CD4-positive, alpha-beta T cell treated with Interleukin-15 for 1 hour (primary cell): ENCODE measurements around the gene ZBTB7C.

Experiments used
- DNase-seq: peaks from one replicate; pipeline ENCODE4 v3.0.0-alpha.2; 2020

ZBTB7C gene

DNA sequence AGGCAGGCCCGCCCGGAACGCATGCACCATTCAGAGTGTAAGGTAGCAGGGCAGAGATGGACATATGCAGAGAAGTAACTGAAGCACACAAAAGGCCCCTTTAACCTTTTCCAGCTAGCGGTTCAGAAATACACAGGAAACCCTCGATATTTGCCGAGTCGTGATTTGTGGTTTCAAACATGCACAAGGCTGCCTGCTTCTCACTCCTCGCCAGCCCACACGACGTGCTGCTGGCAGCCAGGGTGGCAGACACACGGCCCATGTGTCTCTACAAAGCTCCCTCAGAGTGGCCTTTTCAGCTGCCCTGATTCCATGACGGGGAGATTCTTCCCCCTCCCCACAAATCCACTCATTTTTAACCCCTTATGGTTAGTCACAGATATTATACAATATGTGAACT is 23.6 kb downstream of the ZBTB7C start:
- DNase-seq, result no peak

DNA sequence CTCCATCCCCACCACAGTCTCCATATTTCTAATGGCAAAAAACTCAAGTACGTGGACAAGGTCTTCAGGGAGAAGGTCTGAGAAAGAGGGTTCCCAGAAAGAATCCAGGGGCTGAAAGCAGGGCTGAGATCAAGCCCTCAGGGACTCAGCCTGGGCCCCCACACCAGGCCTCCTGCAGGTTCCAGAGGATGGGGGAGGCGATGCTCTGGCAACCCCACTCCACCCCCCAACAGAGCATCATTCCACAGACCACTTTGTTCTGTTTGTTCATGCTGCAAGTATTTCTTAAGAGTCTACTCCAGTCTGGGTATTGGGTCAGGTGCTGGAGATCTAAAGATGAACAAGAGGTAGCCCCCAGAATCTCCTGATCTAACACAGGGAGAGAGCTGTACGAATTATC is 32.2 kb downstream of the ZBTB7C start:
- DNase-seq, result no peak

DNA sequence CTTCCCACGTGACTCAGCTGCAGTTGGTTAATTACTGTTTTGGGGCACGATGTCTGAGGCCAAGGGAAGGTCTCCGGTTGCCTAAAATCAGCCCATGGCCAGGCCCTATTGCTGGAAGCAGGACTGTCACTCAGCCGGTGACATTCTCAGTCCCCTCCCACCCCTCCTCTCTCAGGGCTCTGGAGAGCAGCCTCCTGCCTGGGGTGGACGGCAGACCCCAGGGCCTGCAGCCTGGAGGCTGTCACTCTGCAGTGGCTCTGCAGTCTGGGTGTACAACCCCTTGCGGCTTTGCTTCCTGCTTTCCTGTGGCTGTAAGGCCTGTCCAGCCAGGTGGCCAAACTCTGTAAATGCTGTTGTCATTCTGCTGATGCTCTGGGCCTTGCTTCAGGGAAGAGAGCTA is 32.8 kb downstream of the ZBTB7C start:
- DNase-seq, result no peak

DNA sequence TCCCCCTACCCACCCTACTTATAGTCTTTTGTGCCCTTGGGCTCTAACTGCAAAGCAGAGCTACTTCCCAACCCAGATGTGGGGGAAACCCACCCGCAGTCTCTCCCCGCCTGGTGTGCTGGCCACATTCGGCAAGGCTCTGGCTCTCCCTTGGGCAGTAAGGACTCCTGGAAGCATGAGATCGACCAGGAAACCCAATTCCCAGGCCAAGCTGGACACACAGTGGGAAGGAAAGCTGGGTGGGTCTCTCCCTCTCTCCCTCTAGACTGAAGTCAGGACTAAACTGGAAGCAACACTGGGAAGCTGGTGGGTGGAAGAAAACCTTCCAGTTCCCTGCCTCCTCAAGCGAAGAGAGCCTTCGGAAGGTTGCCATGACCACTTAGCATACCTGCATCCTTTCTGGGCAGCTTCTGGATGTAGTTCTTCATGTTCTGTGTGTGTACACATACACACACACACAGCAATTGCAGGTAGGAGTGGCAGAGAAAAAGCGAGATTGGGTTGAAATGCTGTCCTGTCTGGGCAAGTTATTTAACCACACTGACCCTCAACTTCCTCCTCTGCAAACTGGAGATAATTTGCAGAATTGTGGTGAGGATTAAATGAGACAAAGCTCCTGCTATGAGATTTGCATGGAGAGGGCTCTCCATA is 33.9 kb downstream of the ZBTB7C start:
- no peak for DNase-seq

DNA sequence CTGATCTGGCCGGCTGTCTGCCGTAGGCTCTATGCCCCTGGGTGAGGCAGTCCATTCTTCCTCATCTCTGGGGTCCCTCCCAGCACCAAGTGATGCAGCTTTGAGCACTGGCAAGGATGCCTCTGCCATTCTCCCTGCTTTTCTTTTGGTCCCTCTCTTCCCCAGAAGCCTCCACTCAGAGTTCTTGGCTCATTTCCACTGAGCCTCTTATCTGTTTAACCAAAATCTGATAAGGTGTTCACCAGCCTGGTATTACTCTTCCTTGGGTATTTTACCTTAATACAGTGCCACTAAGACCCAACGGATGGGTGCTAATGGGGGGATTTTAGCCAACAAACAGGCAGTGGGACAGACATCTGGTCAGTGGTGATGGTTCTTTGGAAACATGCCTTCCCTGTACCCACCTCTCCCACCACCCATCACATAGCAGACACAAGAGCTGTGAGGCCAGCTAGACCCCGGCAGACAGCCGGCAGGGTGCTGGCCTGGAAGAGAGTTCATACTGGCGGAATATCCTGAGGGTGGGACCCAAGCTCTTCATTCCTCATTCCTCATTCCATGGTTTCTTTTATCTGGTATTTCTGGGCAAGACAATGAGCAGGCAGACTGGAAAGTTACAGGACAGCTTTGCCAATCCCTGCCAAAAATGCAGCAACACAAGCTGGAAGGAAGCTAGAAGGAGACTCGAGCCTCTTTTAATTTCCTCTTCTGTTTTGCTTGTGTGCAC is 34.6 kb downstream of the ZBTB7C start:
- no peak for DNase-seq

DNA sequence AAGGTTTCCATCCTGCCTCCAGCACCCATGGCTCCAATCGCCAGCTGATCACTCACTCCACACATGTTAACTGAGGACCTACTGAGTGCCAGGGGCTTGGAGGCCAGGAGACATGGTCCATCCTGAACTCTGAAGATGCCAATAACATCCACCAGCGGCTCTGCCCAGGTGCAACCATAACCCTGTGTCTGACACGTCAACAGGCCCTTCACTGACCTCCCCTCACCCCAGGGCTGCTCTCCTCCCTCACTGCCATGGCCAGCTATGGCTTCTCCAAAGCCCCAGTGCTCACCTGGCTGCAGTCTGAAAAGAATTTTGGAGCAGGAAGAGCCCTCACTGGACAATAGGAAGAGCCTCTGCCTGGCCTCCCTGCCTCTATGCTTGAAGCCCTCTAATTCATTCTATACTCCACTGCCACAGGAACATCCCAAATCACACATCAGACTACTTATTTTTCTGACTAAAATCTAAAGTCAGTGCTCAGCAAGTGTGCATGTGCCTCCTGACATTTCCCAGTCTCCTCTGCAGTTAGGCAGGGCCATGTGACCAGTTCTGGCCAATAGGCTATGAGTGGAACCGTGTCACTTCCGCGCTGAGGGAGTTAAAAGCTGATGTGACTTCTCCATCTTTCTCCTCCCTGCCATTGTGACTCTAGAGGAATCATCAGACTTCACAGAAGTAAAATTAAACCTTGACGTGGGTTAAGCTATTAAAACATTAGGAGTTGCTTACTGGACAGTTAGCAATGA is 37.2 kb downstream of the ZBTB7C start:
- no peak for DNase-seq

DNA sequence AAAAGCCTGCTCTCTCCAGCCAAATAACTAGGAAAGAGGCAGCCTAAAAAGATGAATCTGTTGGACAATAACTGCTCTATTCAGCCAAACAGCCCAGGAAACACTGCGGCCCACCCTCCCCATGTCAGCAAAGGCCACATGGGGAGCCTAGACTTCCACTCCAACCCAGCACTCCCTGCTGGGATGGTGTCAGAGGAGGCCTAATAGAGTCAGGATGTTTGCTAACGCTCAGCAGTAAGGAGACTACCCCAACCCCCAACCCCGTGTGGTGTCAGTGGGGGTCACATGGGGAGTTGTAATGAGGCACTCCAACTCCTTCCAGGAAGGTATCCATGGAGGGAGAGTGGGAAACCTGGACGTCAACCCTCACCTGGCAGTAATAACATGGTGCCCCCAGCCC is 41.6 kb downstream of the ZBTB7C start:
- DNase-seq, result no peak

DNA sequence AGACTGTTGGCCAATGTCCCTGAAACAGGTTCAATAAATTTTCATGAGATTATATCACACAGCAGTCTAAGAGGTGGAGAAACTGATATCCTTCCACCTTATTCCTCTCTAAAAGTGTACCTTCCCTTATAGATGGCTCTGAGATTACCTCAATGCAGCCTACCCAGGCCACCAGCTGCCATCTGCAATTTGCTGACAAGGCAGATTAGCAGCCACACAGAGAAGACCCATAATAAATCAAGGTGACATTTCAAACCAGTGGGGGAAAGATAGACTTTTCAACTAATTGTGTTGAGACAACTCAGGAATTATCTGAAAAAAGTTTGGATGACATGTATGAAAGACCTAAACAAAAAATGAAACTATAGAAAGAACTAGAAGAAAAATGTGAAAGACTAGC is 43.2 kb downstream of the ZBTB7C start:
- DNase-seq, result no peak

DNA sequence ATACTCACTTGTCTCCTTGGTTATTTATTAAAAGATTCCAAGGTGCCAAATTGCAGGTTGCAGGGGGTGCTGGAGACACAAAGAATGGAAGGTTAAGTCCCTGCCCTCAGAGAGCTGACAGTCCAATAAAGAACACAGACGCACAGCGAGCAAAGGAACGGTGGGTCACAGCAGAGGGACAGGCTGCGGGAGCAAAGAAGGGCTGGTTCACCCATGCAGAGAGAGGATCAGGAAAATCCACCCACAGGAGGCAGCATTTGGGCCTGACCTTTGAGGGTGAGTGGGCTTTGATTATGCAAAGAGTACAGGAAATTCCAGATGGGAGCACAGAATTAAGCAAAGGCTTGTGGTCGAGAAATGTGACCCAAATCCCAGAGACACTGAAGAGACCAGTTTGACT is 45.0 kb downstream of the ZBTB7C start:
- no peak for DNase-seq

DNA sequence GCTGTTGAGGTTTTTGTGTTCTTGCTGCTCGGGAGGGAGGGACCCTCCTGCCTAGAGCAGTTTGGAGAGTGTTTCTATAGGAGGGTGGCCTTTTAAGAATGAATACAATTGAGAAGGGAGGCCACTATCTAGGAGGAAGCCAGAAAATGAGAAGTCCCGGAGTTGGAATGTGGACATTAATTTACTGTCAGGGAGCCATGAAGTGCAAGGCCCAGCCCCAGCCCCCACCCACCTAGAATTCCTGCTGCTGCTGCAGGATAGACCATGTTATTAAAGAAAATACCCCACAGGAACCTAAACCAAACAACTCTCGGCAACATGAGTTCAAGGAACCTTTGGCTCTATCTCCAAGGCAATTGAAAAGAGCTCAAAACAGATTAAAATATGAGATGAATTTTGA is 46.0 kb downstream of the ZBTB7C start:
- DNase-seq, result no peak

DNA sequence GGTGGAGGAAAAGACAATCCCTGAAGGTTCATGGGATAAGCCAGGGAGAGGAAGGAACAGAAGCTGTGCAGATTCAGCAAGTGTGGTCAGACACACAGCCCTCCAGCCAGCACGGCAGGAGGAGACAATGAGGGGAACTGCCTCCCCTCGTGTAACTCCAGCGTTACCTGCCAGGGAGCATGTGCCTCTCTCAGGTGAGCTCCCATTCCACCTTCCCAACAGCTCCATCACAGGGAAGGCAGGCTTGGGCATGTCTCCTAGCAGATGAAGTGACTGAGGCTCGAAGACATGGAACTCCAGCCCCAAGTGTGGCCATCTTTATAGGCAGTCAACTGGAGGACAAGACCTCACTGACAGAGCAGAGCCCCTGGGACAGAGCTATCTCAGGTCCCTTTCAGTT is 47.4 kb downstream of the ZBTB7C start:
- DNase-seq, result no peak

DNA sequence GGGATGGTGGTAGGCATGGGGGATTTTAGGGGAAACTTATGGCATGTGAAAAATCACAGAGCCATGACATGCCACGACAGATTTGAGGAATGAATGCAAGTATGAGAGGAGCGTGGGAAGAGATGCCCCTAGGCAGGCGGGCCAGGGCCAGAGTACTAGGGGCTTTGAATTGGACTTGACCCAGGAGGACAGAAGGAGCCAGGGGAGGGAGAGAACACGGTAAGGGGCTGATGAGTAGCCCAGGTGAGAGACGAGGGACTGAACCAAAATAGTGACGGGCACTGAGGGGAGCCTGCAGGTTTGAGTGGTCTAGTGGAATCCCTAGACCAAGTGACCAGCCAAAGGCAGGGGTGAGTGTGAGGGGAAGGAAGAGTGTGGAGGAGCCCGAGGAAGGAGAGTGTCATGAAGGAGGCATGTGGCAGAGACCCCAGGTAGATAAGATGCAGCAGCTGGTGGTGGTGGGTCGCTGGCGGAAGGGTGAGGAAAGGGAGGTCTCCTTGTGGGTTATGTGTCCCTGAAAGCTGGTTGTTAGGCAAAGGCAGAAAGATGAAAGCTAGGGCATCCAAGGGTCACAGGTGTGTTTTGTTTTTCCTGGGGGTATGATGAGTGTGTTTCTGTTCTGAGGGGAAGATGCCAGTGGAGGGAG is 48.7 kb downstream of the ZBTB7C start:
- DNase-seq, result no peak

DNA sequence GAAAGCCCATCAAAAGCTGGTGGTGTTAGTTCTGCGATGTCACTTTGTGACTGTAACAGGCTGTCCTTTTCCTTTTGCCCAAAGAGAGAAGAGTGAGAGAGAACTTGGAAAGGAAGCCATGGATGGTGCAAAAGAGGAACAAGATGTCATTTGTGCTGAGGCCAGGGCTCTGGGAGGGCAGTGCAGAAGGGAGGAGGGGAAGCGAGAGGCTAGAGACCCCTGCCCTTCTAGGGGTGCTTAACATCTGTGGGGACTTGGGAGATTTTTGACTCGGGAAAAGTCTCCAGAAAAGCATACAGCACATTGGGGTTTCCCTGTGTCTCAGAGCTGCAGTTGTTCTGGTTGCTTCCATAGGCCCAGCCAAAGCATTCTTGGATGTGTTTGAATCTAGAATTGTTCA is 49.6 kb downstream of the ZBTB7C start:
- DNase-seq, result no peak

DNA sequence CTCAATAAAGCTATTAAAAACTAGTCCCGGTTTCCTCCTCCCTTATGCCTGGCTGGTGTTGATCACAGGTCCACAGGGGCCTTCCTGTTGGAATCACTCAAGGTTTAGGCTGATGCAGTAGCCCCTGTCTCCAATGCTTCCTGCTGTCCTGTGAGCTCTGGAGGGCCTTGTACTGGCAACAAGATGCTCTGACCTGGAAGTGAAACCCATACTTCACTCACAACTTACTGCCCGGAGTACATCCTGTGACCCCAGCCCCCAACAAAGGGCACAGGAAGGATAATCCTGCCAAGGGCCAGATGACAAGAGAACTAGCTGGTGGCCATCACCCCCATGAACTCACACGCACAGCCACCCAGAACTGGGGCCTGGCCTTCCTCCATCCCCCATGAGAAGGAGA is 50.3 kb downstream of the ZBTB7C start:
- no peak for DNase-seq

DNA sequence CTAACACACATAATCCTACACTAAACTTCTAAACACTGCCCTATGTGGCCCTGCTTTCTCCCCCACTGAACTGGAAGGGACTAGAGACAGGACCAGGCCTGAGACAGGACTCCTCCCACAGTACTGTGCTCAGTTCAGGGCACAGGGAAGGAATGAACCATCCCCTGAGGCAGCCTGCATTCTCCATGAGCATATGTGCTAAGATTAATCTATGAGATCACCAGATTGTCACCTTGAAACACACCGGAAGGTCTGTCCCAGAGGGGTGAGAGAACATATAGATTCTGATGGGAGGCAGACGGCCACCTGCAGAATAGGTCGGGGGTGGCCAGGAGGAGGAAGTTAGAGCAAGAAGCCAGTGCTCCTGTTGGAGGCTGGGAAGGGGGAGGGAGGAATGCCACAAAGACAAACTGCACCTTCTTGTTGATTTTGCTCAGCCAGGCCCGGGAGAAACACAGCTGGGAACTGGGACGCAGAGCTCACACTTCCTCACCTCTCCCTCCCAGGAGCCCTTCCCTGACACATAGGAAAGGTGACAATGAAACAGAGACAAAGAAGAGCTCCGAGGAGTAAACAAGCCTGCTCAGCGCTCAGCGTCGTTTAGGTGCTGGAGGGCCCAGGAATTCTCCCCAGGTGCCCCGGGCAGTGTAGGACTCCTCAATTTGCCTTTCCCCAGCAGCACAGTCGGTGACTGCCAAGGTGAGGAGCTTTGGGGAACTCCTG is 52.1 kb downstream of the ZBTB7C start:
- DNase-seq, result no peak

DNA sequence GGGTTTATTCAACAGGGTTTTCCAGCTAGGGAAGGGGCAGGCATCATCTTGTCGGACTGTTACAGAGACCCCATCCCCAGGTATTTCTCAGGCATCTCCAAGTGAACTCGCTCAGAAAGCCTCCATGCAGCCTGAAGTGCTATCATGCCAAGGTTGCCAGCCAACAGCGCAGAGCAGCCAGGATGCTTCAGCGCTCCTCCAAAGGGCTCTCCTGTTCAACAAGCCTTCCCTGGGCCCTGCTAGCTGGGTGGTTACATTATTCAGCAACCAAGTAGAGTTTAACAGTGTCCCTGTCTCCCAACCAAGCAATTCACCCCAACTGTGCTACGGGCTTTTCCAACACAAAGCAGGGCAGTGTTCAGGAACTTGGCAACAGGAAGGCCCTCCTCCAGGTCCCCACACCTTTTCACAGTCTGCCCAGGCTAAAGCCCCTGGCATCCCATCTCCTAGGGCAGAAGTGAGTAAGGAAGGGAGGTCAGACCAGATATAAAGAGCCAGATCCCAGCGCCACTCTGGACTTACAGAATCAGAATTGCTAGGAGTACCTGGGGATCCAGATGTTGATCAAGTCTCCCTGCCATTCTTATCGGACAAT is 52.9 kb downstream of the ZBTB7C start:
- DNase-seq, result no peak

DNA sequence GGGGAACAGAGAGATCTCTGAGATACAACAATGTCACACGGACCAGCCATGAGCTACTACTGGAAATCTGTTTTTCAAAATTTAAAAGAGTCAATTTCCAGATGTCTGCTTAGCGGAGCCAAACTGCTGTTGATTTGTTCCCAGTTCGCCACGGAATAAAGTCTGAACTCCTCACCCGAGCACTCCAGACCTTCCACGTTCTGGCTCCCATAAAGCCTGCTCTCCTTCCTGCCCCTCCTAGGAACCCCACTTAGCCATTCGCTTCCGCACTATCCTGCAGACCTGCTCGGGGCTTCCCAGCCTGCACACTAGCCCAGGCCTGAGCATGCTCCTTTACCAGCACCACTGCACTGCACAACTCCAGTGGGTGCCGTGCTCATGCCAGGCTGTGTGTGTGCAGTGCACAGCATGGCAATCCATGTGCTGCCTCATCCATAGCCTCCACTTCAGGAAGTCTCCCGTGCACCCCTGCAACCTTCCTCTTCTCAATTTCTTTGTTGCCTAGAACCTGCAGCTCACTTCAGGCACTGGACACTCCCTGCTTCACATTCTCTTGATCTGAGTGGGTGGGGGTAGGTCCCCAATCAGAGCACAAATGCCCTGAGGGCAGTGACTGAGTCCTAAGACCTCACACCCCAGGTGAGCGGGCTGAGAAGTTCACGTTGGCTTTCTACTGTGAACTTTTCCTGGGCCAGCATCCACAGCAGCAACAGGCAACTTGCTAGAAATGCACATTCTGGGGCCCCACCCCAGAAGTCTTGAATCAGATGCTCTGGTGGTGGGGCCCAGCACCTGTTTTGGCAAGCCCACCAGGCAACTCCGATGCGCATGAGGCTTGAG is 53.7 kb downstream of the ZBTB7C start:
- DNase-seq, result no peak

DNA sequence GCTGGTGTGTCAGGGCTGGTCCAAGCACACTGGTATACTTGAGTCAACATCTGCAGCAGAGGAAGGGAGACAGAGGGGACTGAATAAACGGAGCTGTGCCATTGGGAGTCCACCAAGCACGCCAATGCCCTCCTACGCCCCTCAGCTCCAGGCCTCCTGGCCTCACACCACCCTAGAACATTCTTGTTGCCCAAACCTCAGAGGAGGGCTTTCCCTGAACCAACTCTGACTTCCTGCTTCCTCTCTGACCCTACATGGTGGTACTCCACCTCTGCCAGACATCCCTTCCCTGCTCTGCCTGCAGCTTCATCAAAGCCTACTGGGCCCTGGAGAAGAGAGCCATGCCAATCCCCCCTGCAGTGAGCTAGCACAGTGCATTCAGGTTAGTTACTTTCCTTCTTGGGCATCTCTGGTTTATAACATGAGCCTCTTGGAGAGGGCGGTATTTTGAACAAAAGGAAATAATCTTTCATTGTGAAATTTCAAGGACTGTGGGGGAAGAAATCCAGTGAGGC is 54.4 kb downstream of the ZBTB7C start:
- no peak for DNase-seq

DNA sequence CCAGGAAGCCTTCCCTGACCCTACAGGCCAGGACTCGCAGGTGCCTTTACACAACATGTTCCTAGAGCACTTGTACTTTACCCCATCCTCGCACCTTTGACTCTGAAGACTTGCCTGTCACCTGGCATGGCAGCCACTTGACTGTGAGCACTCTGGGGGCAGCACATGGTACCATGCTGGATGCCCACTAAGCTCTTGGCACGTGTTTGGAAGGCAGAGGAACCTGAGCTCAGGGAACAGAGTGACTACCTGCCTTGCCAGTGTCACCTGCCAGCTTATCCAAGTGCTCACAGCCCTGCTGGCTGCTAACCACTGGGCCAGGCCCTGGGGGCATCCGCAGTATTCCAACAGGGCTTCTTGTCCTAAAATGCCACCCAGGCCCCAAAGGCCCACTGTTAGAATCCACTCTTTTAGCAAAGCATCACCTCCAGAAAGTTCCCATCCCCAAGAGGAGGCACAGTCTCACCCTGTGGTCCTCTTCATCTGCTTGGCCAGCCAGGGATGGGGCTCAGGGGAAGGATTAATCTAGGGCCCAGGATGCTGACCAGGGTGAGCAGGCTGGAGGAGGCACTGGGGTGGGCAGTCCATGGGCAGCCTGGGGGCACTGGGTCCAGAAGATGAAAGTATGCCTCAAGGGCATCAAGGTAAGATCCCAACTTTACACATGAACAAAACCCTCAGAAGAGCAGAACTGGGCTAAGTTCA is 57.0 kb downstream of the ZBTB7C start:
- no peak for DNase-seq

DNA sequence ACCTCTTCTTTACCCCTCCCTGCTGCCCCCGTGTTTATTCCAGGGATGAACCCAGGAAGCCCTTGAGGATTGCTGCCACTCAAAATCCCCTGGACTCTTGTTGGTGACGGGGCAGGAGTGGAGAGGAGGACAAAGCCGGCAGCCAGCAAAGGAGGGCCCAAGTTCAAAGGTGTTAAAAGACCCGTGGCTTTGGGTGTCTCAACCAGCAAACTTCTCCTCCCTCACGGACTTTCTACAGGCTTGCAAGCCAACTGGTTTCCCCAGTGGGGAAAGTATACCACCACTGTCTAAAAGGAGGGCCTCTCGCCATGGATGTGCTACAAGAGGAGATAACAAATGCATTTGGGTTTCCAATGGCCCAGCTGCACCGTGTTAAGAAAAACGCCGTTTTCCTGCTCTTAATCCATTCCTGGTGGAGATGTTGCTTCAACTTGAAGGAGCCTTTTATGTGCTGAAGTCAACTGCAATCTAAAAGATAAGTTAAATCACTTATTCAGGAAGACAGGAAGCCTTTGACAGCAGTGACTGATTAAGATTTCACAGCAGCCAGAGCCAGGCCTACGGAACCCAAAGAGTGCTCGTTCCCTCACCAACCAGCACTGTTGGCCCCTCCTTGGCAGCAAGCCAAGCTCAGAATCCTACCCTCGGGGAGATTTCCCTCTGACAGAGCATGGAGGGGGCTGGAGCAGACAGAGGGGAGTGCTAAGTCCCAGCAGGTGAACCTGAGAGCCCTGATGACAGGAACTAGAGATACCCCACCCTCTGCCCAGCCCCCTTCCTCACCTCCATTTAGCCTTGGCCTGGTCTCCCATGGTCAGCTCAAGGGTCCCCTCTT is 57.8 kb downstream of the ZBTB7C start:
- DNase-seq, result no peak
